GM19099 (cell line): ENCODE measurements around the gene RASA2.

Experiments used
- POLR2A ChIP-seq: IDR thresholded peaks from 3 replicates; pipeline ENCODE4 v1.6.1; 2011; ENCODE audit warnings: low read depth; ENCODE audit not compliant: insufficient read length; ENCODE audit errors: extremely low read depth

The RASA2 gene

GRCh38 chr3:141450727-141451375, 36.0 kb upstream of the RASA2 start:
- no peak for TF ChIP-seq POLR2A

GRCh38 chr3:141452045-141452444, 34.8 kb upstream of the RASA2 start:
- no peak for TF ChIP-seq POLR2A

- TF ChIP-seq POLR2A, result no peak
Observed at GRCh38 chr3:141452773-141453172, 34.1 kb upstream of the RASA2 start.

GRCh38 chr3:141454054-141454453, 32.8 kb upstream of the RASA2 start:
- no peak for TF ChIP-seq POLR2A

- no peak for TF ChIP-seq POLR2A
Observed at GRCh38 chr3:141454906-141455602, 31.8 kb upstream of the RASA2 start.

GRCh38 chr3:141455603-141456300, 31.1 kb upstream of the RASA2 start:
- no peak for TF ChIP-seq POLR2A

- TF ChIP-seq POLR2A, result no peak
Observed at GRCh38 chr3:141456301-141456625, 30.6 kb upstream of the RASA2 start.

- TF ChIP-seq POLR2A, result no peak
Observed at GRCh38 chr3:141457624-141458236, 29.1 kb upstream of the RASA2 start.

GRCh38 chr3:141459008-141459407, 27.8 kb upstream of the RASA2 start:
- no peak for TF ChIP-seq POLR2A

GRCh38 chr3:141460097-141460704, 26.6 kb upstream of the RASA2 start:
- no peak for TF ChIP-seq POLR2A

- no peak for TF ChIP-seq POLR2A
Observed at GRCh38 chr3:141462176-141462859, 24.5 kb upstream of the RASA2 start.

- TF ChIP-seq POLR2A, result no peak
Observed at GRCh38 chr3:141465221-141465620, 21.6 kb upstream of the RASA2 start.

GRCh38 chr3:141466633-141467169, 20.1 kb upstream of the RASA2 start:
- TF ChIP-seq POLR2A, result no peak

- TF ChIP-seq POLR2A, result no peak
Observed at GRCh38 chr3:141469720-141470119, 17.1 kb upstream of the RASA2 start.

GRCh38 chr3:141471160-141471559, 15.7 kb upstream of the RASA2 start:
- TF ChIP-seq POLR2A, result no peak

- TF ChIP-seq POLR2A, result no peak
Observed at GRCh38 chr3:141476033-141476432, 10.8 kb upstream of the RASA2 start.
